GM21390 (cell line): ENCODE data around the gene FASN.

ENCODE experiments used
- ATAC-seq: cut with Tn5 transposase; IDR thresholded peaks from one replicate; pipeline ENCODE4 v1.9.1; 2021; ENCODE audit not compliant: unreplicated experiment

FASN gene

GRCh38 chr17:82118168-82118814, 20.3 kb upstream of the FASN start:
- no peak for ATAC-seq

GRCh38 chr17:82117139-82118090, 19.4 kb upstream of the FASN start:
- no peak for ATAC-seq

- no peak for ATAC-seq
Measured at GRCh38 chr17:82116246-82116645, 18.2 kb upstream of the FASN start.

- ATAC-seq = no peak
Measured at GRCh38 chr17:82114872-82115271, 16.8 kb upstream of the FASN start.

GRCh38 chr17:82114447-82114846, 16.4 kb upstream of the FASN start:
- ATAC-seq = no peak

- ATAC-seq = no peak
Measured at GRCh38 chr17:82113941-82114340, 15.9 kb upstream of the FASN start.

GRCh38 chr17:82113422-82113821, 15.4 kb upstream of the FASN start:
- no peak for ATAC-seq

GRCh38 chr17:82112914-82113311, 14.9 kb upstream of the FASN start:
- no peak for ATAC-seq

GRCh38 chr17:82112181-82112913, 14.3 kb upstream of the FASN start:
- no peak for ATAC-seq

- no peak for ATAC-seq
Measured at GRCh38 chr17:82110298-82110697, 12.3 kb upstream of the FASN start.

- ATAC-seq = no peak
Measured at GRCh38 chr17:82108961-82109475, 11.0 kb upstream of the FASN start.

- ATAC-seq = no peak
Measured at GRCh38 chr17:82108496-82108945, 10.5 kb upstream of the FASN start.

GRCh38 chr17:82108038-82108437, 10.0 kb upstream of the FASN start:
- no peak for ATAC-seq

GRCh38 chr17:82107341-82107860, 9.4 kb upstream of the FASN start:
- no peak for ATAC-seq

GRCh38 chr17:82106688-82107305, 8.8 kb upstream of the FASN start:
- ATAC-seq = no peak

GRCh38 chr17:82105882-82106687, 8.0 kb upstream of the FASN start:
- ATAC-seq = peak; percentile 70

- no peak for ATAC-seq
Measured at GRCh38 chr17:82105417-82105881, 7.4 kb upstream of the FASN start.

GRCh38 chr17:82104797-82105416, 6.9 kb upstream of the FASN start:
- ATAC-seq = no peak
